ENCODE measurements around the gene SLC11A2. TPM values are rescaled to one million over a fixed set of nuclear protein-coding genes. Genes with fewer than 3 reads are reported as not detected.

The SLC11A2 gene
- total and polyA plus RNA-seq, 2 experiments from 2014 or later, result 19.4 to 48.9 TPM

GRCh38 chr12:50964432-50964831, 61.8 kb downstream of the SLC11A2 start:
- H3K4me3 ChIP-seq, result no peak overlapping the region
- no peaks in the 10 kb centered on the region for H3K27me3 ChIP-seq (ENCODE audit: insufficient read depth)
- Mint-ChIP-seq H3K4me1 (no peaks in the 10 kb centered on the region), H3K4me3 (no peak overlapping the region), H3K27ac (no peak overlapping the region), H3K36me3 (ENCODE audit: low read depth) (peaks cover 5% of the 10 kb centered on the region; the same call in 1 of the 3 replicates), H3K27me3 (ENCODE audit: insufficient read depth, low read depth, poor library complexity) (peaks cover 4% of the 10 kb centered on the region), H3K9me3 (no peaks in the 10 kb centered on the region)
- H3K36me3 ChIP-seq (ENCODE audit: insufficient read depth), result no peaks in the 10 kb centered on the region
- H3K9me2 ChIP-seq (ENCODE audit: insufficient read depth), result no peaks in the 10 kb centered on the region
- H2AFZ ChIP-seq, result no peak overlapping the region
- no peaks in the 10 kb centered on the region for H3K79me2 ChIP-seq (replicated peaks; ENCODE audit: insufficient read depth)
- H4K20me1 ChIP-seq (replicated peaks; ENCODE audit: insufficient read depth), result no peaks in the 10 kb centered on the region
- H3F3A ChIP-seq (replicated peaks; ENCODE audit: low read depth), result no peaks in the 10 kb centered on the region
- H3K4me2 ChIP-seq, result no peak overlapping the region
- TF ChIP-seq EZH2 (IDR thresholded peaks at IDR 0.05; ENCODE audit: low read depth, unreplicated experiment) (no peak), STAT1 (IDR thresholded peaks at IDR 0.05; ENCODE audit: unreplicated experiment) (no peak), EZH2phosphoT487 (IDR thresholded peaks at IDR 0.05; ENCODE audit: unreplicated experiment) (no peak), REST (IDR thresholded peaks at IDR 0.05; ENCODE audit: unreplicated experiment) (no peak), JUNB (IDR thresholded peaks at IDR 0.05; ENCODE audit: unreplicated experiment) (no peak), ZNF114 (CRISPR knock-in tag; IDR thresholded peaks at IDR 0.05) (no peak), CREB1 (CRISPR knock-in tag; IDR thresholded peaks at IDR 0.05; ENCODE audit: low read depth) (no peak), NANOG (IDR thresholded peaks at IDR 0.05; ENCODE audit: borderline replicate concordance) (no peak), POLR2AphosphoS5 (IDR thresholded peaks at IDR 0.05; ENCODE audit: low read depth) (no peak), ZNF331 (CRISPR knock-in tag; IDR thresholded peaks at IDR 0.05; ENCODE audit: low read depth) (no peak), ZNF462 (CRISPR knock-in tag; IDR thresholded peaks at IDR 0.05) (no peak)
- TF ChIP-seq, protein P1, sequence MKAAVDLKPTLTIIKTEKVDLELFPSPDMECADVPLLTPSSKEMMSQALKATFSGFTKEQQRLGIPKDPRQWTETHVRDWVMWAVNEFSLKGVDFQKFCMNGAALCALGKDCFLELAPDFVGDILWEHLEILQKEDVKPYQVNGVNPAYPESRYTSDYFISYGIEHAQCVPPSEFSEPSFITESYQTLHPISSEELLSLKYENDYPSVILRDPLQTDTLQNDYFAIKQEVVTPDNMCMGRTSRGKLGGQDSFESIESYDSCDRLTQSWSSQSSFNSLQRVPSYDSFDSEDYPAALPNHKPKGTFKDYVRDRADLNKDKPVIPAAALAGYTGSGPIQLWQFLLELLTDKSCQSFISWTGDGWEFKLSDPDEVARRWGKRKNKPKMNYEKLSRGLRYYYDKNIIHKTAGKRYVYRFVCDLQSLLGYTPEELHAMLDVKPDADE (IDR thresholded peaks at IDR 0.05), result no peak
- TF ChIP-seq, protein P2, sequence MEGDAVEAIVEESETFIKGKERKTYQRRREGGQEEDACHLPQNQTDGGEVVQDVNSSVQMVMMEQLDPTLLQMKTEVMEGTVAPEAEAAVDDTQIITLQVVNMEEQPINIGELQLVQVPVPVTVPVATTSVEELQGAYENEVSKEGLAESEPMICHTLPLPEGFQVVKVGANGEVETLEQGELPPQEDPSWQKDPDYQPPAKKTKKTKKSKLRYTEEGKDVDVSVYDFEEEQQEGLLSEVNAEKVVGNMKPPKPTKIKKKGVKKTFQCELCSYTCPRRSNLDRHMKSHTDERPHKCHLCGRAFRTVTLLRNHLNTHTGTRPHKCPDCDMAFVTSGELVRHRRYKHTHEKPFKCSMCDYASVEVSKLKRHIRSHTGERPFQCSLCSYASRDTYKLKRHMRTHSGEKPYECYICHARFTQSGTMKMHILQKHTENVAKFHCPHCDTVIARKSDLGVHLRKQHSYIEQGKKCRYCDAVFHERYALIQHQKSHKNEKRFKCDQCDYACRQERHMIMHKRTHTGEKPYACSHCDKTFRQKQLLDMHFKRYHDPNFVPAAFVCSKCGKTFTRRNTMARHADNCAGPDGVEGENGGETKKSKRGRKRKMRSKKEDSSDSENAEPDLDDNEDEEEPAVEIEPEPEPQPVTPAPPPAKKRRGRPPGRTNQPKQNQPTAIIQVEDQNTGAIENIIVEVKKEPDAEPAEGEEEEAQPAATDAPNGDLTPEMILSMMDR (conservative IDR thresholded peaks at IDR 0.05; ENCODE audit: low read depth in 2 of 2), result no peak
- H3K4me1 ChIP-seq (ENCODE audit: insufficient read depth), result no peaks in the 10 kb centered on the region
- no peak overlapping the region for H3K27ac ChIP-seq (ENCODE audit: low read depth)
- DNase-seq (ENCODE audit: low spot score) (no peak), ATAC-seq (no peak)

Measured in GM23338 (cell line).